Activated naive CD4-positive, alpha-beta T cell (primary cell): Measurements from ENCODE around the gene FGF6.

ENCODE experiments used
- DNase-seq, 4 experiments: peaks; one replicate each; lab custom pipeline; 2025; lab: John Stamatoyannopoulos, UW

The FGF6 gene

DNA sequence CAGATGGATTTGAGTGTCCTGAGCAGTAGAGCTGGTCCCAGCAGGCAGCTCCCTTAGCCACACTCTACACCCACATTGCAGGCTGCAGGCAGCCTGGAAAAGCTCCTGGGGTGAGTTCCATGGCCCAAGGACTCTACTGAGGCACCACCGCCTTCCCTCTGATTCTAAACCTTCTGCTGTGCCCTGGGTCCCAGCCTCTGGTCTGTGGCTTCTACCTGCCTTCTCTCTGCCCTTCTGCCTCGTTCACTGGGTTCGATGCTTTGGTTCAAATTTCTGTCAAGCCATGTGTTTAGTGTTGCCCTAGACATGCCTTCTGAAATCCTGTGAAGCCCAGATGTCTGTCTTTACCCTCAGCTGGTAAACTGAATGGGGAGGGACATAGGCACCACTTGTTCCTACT, 1.5 kb upstream of the FGF6 start:
- DNase-seq: no peak

DNA sequence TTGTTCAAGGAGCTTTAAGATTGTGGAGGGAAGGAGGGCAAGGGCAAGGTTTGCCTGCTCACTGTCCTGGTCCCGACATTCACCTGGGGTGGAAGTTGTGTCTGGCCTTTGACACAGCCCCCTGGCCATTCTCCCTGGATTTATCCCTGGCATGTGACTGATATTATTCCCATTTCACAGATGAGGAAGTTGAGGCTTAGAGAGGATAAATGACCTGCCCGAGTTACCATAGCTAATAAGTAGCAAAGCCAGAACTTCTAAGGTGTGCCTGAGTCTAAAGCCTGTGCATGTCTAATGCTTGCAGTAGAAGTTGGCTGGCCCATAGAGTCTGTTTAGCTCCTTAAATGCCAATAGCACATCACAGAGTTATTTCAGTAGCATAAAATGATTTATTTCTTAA, 720 bp upstream of the FGF6 start:
- DNase-seq: no peak

DNA sequence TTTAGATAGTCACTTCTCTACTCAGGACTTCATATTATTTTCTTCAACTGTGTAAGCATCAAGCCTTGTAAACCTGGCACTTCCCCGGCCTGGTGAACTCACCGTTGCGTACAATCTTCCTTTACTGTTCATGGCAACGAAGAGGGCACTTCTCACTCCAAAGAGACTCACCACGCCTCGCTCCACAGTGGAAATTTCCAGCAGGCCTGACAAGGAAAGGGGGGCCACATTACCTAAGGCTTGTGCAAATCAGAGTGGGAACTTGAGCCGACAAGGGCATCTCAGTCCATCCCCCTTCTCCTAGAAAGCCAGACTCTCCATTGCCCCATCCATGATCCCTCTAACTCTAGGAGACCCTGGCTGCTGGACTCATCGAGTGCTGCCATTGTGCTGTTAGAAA, 1.6 kb downstream of the FGF6 start:
- DNase-seq: no peak

DNA sequence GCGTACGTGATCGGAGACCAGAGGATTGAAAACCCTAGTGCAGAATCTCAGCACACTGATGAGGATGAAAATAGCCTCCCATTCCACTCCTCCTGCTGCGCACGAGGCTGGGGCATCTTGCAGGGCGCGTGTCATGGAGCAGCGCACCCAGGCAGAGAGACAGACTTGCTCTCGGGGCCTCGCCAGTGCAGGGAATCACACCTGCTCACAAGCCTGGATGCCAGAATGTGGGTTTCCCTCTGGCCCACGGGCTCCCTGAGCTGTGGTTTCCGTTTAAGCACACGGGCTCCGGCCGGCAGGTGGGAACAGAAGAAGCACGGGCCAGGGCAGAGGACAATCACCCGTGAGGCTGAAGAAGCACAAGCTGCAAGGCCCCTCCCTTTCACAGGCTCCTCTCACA, 2.0 kb downstream of the FGF6 start:
- DNase-seq: no peak

DNA sequence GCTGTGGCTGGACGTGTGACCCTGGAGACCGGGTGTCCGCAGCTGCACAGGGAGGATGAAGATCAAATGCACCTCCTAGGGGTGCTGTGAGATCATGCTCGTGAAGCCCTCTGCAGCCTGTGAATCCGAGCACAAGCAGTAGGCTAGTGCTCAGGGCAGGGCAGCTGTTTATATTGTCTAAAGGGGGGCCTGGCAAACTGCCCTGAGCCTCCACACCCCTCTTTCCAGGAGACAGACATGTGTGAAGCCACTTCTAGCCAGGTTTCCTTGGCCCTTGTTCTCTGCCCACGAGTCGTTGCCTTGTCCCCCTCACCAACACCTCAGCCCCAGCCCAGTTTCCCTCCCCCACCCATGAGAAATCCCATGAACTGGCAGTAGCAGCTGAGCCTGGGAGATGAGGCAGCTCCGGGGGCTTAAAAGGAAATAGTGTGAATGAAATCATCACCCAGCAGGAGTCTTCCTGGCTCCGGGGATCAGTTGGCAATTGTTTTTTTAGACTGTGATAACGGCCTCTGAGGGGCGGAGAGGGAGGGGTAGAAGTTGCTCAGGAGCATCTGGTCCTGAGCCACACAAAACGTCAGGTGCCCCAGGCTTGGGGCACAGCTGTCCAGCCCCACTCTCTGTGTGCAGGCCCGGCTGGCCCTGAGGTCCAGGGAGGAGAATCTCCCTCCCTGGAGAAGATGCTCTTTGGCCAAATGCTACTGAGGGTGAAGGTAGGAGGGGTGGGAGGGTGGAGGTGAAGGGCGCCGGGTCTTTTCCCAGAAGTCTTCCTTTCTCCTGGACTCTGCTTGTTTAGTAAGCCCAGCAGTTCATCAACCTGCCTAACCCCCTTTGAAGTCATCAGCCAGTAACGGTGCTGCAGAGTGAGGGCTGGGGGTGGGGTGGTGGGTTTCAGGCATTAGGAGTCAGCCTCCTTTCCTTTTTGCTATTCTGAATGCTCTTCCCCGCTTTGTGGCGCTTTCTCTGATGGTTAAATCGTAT, 4.0 kb downstream of the FGF6 start:
- DNase-seq: no peak

DNA sequence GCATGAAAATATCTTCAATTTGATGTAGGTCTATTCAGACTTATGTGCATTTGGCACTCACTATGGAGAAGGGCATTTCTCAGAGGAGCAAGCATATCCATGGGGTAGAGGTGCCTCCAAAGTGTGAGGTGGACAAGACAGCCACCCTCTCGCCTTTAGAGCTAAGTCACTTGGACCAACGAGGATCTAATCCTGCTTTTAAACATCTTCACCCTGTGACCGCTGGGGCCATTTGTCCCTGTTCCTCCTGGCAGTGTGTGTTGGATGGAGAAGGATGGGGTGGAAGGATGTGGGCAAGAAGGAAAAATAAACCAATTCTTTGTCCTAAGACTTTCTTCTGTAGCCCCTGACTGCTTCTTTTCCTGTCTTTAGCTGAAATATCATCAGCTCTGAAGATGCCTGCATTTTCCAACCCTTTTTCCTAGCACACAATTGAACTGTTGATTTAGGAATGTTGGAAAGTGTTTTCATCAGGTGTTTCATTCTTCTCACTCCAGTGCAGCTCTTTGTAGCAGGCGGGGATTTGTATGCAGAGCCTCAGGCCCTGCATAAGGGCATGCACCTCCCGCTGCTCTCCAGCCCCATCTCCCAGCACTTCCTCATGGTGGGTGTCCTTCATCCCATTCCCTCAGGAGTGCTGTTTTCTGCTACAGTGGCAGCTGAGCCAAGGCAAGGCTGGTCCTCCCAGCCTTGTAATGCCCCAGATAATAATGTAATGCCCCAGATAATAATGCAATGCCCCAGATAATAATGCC, 5.3 kb downstream of the FGF6 start:
- DNase-seq: no peak

DNA sequence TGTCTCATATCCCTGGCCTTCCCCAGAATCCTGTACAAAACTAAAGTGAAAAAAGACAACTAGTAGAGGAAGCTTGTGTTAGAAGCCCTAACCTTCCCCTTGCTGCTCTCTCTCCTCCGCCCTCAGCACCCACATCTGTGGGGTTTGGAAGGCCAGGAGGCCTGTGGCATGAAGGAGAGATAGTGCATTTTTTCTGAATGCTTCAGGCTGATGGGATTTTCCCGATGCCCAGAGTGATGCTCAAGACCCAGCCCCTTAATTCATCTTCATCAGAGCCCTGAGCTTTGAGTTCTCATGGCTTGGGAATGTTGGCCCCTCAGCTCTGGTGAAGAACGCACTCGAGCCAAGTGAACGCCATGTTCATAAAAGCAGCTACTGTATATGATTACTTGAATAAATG, 5.9 kb downstream of the FGF6 start:
- no peak for DNase-seq

DNA sequence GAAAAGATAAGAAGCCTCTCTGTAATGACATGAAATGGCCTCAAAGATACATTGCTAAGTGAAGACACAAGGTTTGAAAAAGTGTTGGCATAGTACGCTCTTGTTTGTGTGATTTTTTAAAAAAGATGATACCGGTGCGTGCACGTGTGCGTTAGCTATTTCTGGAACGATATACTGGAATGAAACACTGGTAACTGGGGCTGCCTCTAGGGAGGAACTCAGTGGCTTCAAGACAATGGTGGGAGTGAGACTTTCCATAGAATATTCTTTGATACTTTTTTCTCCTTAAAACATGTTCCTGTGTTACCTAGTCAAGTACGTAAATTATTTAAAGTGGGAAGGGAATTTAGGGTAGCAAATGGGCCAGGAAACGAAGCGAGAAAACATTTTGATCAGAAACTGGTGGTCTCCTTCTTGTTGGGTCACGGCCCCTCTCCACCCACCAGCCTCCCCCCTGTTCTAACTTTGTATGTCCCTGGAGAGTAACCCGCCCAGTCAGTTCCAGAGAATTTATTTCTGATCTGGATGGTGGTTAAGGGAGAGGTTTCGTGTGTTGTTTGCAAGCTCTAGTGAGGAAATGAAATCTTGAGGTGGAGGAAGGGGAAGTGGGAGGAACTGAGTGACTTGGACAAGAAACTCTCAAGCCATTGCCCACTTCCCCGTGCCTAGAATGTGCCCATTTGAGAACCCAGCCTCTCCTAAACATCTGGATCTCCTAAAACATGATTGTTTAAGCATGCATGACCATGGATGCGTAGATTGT, 6.6 kb downstream of the FGF6 start:
- DNase-seq: no peak

DNA sequence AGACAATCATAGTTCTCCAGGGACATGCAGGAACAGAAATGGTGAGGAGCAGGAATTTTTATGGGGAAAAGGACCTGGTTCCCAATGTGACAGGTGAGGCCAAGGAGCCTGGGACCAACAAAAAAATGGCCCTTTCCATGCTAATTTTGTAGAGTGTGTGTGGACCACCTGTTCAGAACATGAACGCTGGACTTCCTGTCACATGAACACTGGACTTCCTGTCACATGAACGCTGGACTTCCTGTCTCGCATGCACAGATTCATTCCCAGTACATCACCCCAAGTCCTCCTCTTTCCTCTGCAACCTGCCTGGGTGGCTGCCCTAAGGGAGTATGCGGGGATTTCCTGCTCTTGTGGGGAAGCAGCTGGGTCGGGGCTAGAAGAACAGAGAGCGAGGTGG, 10.1 kb downstream of the FGF6 start:
- no peak for DNase-seq

DNA sequence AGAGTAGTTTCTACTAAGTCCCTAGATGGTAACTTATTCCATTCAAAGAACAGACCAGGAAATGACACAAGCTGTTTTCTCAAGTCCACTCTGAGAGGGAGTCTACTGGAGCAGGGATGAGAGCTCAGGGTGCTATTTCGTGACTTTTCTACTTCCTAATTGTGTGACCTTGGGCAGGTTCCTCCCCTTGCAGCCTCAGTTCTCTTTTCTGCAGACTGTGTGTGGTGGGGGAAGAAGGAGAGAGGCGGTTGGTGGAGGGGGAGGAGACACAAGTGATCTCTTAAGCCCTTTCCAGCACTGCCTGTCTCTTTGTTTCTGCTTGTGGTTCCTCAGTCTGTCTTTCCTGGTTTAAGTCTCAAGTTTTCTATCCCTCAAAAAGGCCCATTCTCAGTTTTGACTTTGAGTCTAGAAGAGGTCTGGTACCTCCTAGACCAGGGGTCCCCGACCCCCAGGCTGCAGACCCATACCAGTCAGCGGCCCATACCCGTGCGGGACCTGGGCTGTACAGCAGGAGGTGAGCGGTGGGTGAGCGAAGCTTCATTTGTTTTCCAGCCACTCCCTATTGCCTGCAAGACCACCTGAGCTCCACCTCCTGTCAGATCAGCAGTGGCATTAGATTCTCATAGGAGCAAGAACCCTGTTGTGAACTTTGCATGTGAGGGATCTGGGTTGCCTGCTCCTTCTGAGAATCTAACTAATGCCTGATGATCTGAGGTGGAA, 10.7 kb downstream of the FGF6 start:
- no peak for DNase-seq

DNA sequence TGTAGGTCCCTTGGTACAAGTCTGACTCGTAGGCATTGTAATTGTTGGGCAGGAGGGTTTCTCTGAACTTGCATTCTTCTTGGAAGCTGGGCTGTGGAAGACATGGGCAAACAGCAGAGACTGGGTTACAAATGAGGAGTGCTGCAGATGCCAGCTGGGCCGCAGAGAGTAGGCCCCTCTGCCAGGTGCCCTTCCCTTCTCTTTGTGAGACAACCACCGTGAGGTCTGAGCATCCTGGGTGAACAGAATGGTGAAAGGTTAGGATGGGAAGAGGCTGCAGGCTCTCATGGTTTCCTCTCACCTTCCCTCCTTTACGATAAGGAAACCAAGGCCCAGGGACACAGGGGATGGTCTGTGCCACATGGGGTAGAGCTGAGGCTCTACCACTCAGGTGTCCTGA, 11.3 kb downstream of the FGF6 start:
- no peak for DNase-seq

DNA sequence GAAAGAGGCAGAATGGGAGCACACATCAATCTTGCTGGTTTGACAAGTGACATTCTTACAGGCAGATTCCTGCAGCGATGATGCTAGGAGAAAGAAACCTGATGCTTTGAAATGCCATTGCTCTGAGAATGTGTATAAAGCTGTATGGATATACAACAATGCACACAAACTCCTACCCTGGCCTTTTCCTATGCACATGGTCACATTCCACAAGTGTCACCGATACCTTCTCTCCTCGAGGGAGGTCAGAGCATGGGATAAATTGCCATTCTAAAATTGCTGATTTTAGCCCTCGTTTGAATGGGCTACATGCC, 11.9 kb downstream of the FGF6 start:
- DNase-seq: no peak

DNA sequence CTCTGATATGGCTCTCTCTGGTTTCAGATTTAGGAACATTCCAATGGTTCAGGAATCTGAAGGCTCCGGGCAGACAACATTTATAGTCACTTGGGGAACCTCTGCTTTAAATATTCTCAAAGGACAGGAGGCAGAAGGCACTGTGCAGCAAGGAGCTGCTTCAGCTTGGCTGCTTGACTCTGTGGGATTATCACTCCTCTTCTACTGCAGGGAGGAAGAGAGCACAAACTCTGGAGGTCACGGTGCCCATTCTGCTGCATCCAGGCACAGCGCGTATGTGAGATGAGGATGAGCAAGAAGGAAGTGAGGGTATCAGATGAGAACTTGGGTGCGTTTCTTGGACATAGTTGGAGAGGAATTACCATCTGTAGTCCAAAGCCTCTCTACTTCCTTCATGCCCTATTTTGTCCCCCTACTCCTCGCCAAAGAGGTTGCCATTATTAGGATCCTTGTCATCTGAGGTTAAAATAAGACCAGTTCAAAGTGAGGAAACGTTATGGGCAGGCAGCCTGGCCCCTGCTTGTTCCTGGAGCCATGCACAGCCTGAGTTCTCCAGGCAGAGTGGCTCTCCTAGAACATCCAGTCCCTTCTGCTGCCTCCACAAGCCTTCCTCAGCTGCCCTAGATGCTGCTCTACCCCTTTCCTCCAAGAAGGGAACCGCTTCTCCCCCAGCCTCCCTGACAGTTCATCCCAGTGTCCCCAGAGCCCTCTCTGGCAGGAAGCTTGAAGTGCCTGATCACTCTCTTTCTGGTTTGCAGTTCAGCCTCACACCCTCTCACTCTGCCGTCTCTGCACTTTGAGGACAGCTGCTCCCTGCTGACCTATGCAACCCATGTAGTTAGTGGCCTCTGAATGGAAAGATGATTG, 12.5 kb downstream of the FGF6 start:
- no peak for DNase-seq

DNA sequence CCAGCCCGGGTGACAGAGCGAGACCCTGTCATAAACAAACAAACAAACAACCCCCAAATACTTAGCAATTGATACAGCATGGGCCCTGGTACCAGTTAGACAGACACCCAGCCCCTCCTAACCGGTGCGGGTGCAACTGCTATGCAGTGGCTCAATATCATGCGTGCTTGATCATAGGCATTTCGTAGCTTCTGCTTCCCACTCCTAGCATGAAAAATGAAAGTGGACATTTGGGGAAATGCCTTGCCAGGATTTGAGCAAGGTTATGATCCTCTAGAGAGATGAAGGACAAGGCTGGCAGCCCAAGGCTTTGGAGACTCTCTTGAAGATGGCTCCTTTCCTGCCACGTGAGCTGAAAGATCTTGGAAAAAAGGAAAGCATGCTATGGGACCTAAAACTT, 13.7 kb downstream of the FGF6 start:
- no peak for DNase-seq

DNA sequence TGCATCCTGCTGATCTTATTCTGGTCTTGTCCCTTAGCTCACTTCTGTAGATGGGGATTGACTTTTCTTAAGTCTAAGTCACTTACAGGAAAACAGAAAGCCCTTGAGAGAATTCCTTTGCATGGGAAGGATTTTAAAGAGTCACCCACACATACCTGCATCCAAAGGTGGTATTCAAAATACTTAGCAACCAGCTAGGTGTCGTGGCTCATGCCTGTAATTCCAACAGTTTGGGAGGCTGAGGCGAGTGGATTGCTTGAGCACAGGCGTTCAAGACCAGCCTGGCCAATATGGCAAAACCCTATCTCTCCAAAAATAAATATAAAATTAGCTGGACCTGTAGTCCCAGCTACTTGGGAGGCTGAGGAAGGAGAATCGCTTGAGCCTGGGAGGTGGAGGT, 14.2 kb downstream of the FGF6 start:
- no peak for DNase-seq

DNA sequence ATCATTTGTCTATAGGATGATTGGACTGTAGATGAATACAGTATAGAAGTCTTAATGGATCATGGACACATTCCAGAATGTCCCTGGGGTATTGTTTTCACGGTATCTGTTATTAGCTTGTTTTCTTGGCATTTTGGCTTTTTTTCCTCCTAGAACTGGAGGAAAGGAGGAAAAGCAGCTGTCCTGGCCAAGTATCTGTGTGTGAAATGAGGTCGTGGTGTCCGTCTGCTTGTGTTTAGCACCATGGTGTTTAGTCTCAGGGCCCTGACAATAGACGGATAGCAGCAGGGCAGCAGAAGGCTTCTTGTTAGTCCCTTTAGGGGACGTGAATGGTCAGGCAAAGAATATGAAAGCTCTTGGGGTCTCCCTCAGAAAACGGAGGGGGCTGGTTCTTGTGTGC, 21.2 kb downstream of the FGF6 start:
- DNase-seq: no peak

DNA sequence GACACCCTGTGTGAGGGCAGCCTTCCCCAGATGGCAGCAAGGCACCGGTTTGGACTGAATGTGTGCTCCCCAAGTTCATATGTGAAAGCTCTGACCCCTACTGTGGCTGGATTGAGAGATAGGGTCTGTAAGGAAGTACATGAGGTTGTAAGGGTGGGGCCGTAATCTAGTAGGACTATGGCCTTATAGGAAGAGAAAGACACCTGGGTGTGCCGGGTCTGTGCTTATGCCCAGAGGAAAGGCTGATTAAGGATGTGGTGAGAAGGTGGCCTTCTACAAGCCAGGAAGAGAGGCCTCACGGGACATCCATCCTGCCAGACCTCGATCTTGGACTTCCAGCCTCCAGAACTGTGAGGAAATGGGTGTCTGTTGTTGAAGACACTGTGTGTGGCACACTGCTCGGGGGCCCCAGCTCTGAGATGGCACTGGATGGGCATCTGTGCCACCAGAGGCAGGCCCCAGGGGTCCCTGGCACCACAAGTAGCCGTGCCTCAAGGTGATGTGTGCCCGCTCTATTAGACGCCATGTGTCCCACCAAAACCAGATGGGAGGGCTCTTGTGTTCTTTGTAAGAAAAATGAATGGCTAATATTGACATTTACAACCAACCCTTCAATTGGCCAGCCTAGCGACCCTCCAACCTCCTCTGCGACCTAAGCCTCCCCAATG, 22.0 kb downstream of the FGF6 start:
- DNase-seq: no peak

DNA sequence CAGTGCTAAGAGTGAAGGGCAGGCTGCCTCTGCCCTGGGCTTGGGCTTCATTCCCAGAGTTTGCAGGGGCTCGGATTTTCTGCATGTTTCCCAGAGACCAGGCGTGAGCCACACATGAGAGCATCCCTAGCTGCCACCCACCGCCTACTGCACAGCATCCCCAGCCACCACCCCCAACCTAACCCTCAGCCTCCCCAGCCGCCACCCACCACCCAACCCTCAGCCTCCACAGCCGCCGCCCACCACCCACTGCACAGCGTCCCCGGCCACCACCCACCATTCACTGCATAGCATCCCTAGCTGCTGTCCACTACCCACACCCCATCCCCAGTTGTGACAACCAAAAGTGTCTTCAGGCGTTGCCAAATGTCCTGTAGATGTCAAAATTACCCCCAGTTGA, 22.6 kb downstream of the FGF6 start:
- no peak for DNase-seq

DNA sequence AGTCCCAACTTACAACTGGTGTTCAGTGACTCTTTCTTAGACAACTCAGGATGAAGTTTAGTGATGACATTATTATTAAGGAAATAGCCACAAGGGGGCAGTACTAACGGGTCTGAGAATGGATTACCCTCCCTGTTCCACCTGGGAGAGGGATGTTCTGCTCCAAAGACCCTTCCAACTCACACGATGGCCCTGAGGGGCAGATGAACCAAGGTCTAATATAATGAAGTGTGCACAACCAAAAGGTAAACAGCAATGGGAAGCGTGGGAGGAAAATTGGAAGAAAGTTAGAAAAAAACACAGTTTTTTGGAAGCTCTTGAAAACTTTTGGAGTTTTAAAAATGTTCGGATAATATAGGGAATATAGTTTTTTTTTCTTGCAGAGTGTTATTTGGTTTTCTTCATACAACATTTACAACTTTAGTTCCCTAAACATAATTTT, 24.0 kb downstream of the FGF6 start:
- DNase-seq: no peak

DNA sequence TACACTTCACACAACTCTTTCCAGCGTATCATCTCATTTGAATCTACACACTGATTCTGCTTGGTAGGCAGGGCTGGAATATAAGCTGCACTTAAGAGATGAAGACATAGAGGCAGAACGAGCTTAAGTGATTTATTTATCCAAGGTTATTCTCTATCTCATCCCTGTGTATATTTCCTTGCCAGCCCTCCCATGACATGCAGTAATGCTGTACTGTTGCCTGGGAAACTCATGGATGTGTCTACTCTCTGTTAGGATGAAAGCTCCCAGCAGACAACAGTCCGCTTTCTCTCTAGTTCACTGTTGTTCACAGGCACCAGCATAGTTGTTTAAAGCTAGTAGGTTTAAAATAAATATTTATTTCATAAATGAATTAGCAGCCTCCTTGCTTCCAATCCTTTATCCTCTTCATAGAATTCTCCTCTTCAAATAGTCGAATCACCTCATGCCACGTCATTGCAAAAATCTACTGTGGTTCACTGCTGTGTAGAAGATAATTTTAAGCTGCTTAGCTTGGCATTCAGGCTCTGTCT, 25.4 kb downstream of the FGF6 start:
- DNase-seq: no peak
